Measurements from ENCODE around the gene LPIN1.
"Not testable (repeated sequence)": the region's sequence is repeated elsewhere in the genome, so short reads cannot be mapped to it uniquely, and the experiment has no call there.

The LPIN1 gene

GRCh38 chr2:11816935-11817334, 70.5 kb downstream of the LPIN1 start:
- DNase-seq = not testable (repeated sequence)

GRCh38 chr2:11819235-11819729, 72.8 kb downstream of the LPIN1 start:
- no peak for DNase-seq

DNA sequence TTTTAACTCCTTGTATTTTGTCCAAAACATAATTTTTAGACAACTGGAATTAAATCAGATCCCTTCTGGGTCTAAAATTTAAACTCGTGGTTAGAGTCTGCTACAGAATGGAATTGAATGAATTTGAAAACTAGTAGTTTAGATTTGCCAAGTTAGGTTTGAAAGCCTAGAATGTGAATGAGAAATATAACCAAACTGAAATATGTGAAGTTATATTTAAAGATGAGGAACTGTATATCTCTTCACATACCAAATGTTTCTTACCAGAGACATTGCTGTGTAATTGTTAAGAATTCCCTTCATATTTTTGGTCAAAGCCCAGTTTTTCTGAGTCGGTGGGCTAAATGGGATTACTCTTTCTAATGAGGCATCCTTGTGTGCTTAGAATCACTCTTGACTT, 74.2 kb downstream of the LPIN1 start:
- DNase-seq = no peak

DNA sequence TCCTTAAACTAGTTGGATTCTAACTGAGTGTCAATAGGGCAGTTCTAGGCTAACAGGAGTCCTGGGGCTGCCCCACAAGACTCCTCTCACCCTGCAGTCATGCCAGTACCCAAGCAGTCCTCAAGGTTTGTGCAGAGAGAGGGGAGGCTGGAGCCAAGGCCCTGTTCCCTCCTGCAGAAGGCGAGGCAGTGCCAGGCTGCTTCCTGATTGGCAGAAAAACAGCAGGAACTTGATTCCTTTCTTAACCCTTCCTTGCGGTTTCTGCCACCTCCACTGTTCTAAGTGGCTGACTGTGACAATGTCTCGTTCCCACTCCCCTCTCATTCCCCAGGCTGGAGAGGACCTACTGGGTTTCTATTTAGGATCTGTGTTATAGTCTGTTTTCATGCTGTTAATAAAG, 75.3 kb downstream of the LPIN1 start:
- no peak for DNase-seq

DNA sequence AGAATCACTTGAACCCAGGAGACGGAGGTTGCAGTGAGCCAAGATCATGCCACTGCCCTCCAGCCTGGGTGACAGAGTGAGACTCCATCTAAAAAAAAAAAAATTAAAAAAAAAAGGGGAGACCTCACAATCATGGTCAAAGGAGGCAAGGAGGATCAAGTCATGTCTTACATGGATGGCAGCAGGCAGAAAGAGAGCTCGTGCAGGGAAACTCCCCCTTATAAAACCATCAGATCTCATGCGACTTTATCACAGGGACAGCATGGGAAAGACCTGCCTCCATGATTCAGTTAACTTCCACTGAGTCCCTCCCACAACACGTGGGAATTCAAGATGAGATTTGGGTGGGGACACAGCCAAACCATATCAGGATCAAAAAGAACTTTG, 75.9 kb downstream of the LPIN1 start:
- not testable (repeated sequence) for DNase-seq

GRCh38 chr2:11822746-11823451, 76.5 kb downstream of the LPIN1 start:
- DNase-seq = no peak

DNA sequence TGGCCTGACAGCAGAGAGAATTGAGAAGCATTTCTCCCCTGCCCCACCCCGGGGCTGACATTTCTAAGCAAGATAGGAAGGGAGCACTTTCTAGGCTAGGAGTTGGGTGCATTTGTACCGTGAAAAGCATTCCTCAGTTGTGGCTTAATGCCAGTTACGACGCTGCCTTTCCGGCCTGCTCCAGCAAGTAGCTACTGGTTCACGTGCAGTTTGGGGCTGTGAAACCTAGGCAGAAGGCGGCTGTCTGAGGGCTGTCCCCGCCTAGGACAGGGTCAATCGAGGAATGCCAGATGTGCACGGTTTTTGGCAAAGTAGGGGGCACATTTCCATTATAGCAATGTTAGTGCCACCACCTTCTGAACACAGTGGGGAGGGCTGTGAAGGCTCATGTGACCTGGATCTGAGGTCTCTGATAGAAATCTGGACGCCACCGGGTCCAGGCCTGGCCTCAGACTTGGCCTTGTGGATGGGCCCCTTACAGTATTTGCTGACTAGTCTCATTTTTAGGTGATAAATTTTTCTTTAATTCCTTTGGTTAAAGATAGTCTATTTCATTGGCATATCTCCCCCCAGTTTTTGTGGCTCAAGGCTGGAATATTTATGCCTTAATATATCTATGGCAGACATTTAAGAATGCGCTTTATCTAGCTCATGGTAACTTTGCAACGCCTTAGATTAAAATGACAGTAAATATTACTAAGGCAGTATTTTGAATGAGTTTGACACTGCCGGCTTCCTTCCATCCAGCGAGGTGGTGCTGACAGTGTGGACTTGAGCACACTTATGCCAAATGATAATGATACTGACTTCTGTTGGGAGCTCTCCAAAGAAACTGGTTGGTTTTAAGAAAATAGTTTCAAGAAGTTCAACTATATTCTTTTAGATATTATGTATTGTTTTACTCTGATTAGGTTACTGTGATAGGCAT, 78.7 kb downstream of the LPIN1 start:
- DNase-seq = no peak

- DNase-seq = no peak
Measured at GRCh38 chr2:11827547-11827946, 81.1 kb downstream of the LPIN1 start.

DNA sequence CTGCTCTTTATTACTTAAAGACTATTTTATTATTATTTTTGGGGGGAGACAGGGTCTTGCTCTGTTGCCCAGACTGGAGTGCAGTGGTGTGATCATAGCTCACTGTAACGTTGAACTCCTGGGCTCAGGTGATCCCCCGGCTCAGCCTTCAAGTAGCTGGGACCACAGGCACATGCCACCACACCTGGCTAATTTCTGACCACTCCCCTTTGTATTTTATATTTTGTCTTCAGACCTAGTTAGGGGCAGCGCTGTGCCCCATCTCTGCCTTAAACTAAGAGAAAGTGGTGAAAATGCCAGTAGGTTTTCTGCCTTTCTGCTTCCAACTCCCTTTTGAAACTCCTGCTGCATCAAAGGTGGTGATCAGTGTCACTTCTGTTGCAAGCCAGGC, 82.5 kb downstream of the LPIN1 start:
- no peak for DNase-seq

GRCh38 chr2:11829324-11829946, 83.0 kb downstream of the LPIN1 start:
- DNase-seq = peak; percentile 53

GRCh38 chr2:11829947-11830707, 83.7 kb downstream of the LPIN1 start:
- peak; percentile 71 for DNase-seq

DNA sequence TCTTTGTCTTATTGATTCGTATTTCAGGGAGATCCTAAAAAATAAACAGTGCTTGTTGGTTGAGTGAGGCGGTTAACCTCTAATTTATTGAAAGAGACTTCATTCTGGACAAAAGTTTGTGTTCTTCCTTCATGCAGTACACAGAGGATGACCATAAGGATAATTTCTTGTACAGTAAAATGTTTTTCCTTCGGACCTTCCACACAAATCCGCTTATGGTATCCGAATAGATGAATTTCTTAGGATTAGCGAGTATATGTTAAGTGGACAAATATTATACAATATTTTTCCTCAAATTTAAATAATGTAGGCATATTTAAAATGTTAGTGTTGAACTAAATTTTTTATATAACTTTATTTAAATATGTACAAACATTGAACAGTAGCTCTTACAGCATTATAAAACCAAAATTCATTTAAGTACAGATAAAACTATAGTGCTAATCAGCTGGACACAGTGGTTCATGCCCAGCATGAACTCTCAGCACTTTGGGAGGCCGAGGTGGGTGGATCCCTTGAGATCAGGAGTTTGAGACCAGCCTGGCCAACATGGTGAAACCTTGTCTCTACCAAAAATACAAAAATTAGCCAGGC, 84.4 kb downstream of the LPIN1 start:
- no peak for DNase-seq

GRCh38 chr2:11831415-11831814, 85.0 kb downstream of the LPIN1 start:
- no peak for DNase-seq

DNA sequence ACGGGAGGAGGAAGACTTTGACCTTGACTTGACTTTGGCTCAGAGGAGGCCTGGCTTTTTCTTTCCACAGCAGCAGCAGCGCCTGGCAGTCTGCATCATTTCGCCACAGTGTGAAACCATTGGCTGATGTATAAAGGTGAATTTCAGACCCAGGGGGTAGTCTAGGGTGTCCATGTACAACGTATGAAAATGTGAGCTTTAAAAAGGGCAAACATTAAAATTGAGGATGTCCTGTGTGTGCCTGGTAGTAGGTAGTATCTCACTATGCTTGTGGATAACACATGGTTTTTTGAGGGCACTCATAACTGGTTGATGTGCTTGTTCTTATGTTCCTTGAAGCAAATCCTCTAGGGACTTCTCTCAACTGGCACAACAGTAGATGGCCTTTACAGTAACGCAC, 86.1 kb downstream of the LPIN1 start:
- no peak for DNase-seq

DNA sequence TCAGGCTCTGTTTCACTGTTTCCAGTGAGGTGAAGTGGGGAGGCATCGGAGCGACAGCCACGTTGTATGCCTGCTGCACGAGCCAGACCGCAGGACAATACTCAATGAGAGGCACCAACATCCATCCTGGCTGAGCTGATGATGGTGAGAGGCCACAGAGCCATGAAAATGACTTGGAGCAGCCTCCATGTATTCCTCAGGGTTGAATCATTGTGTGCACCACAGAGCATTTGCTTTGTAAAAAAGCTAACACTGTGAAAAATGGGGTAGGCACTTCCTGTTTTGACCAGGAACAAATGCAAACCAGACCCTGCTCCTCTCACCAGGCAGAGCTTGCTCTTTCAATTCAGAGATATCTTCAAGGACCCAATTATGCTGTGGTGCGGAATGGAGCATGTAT, 87.2 kb downstream of the LPIN1 start:
- DNase-seq = no peak

DNA sequence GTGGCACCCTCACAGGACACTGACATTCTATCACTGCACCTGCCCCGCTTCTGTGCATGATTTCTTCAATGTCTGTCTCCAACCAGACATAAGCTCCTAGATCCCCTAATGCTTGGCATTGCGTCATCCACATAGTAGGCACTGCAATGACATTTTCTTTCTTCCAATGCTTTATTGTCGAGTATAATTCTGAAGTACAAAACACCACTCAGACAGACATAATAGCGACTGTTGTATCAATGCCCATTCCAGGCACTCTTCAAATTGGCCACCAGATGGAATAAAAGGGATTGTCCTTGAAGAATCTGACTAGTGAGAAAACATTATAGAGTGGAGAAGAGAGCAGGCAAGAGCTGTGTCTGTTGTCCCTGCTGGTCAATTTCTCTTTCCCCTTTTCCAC, 89.0 kb downstream of the LPIN1 start:
- DNase-seq = no peak

GRCh38 chr2:11836647-11837219, 90.3 kb downstream of the LPIN1 start:
- no peak for DNase-seq

DNA sequence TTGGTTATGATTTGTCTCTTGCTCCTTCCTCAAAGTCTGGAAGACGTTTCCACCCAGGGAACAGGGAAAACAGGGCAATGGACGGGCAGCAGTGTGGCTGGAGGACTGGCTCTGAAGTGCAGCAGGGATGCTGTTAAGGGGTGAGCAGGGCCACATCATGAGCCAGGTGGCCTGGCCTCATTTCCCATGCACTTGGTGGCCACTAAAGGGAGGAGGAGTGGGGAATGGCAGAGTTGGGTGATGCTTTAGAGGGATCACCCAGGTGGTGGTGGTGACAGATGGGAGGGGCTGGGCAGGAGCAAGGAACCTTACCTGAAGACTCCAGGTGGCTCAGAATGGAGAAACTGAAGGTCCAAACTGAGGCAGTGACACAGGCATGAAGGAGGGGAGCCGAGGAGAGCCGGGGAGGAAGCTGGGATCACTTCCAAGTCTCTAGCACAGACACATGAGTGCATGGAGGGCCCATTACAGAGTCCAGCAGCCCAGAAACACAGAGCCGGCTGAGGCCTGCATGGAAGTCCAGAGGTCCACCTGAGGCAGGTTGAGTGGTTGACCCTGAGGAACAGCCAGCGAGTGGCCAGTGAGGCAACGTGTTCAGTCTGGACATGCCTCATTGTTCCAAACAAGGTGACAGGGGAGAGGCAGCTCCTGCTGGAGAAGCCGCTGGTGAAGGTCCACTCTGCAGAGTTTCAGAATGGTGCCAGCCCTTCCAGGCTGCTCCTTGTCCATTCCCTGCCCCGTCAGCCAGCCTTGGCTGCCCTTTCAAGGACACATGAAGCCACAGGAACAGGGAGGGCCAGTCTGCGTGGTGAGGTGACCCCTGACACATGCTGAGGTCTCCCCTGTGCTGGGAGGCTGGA, 91.7 kb downstream of the LPIN1 start:
- no peak for DNase-seq

- no peak for DNase-seq
Measured at GRCh38 chr2:11839916-11840315, 93.5 kb downstream of the LPIN1 start.

DNA sequence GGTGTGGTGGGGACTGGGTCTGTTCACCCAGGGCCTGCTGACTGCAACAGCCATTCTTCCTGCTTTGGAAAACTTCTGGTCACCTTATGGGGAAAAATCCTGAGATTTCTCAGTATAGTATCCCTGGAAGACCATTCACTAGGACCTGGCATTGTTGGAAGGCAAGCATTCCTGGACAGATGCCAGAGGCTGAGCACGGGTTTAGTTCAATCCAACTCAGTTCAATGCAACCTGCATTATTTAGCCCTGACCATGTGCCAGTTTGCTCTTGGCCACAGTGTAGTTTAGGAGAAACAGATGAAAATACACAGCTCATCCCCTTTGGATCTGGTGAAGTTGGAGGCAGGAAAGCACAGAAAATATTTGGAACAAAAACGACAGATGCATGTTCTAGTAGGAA, 95.9 kb downstream of the LPIN1 start:
- peak; percentile 28 for DNase-seq

GRCh38 chr2:11844798-11845197, 98.4 kb downstream of the LPIN1 start:
- DNase-seq = not testable (repeated sequence)

Measured in NCI-H1092 treated with DMSO at 0.1 percent for 48 hours (cell line).